NCI-H446 treated with DMSO at 0.1 percent for 48 hours (cell line): ENCODE measurements around the gene RFX8.
"Not testable (repeated sequence)": the region's sequence is repeated elsewhere in the genome, so short reads cannot be mapped to it uniquely, and the experiment has no call there.

Experiments
- DNase-seq: peaks from one replicate; lab custom pipeline; 2025; lab: John Stamatoyannopoulos, UW

The RFX8 gene

DNA sequence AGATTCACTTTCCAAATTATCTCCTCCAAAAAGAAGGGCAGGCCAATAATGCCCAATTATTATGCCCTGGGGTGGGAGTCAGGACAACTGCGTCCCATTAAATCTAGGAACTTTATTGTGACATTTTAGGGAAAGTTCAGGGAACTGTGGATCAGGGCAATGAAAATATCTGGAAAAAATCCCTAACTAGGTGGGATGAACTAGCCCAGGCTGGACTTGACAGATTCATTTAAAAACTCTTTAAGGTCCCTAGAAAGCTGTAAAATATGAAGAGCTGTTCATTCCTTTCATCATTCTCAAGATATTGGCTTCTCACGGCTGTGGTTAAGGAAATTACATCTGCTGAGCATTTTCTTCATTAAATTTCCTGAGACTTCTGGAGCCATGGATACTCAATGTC lies 95.8 kb downstream of the RFX8 start:
- DNase-seq: no peak

DNA sequence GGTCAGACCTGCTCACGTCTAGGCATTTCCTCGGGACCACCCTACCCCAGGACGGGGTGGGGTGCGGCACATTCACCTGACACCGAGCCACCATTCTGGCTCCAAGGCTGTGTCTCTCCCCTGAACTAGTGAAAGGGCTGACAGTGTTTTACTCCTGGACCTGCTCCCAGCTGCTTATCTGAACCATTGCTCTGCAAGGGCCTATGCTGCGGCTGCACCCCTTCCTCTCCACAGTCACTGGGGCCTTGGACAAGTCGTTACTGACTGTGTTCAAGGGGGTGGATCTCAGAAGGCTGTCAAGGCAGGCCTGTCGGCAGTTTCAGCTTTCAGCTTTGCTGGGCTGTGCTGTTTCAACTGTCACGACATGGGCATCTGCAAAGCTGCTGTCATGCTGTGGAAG lies 99.3 kb downstream of the RFX8 start:
- DNase-seq: no peak

DNA sequence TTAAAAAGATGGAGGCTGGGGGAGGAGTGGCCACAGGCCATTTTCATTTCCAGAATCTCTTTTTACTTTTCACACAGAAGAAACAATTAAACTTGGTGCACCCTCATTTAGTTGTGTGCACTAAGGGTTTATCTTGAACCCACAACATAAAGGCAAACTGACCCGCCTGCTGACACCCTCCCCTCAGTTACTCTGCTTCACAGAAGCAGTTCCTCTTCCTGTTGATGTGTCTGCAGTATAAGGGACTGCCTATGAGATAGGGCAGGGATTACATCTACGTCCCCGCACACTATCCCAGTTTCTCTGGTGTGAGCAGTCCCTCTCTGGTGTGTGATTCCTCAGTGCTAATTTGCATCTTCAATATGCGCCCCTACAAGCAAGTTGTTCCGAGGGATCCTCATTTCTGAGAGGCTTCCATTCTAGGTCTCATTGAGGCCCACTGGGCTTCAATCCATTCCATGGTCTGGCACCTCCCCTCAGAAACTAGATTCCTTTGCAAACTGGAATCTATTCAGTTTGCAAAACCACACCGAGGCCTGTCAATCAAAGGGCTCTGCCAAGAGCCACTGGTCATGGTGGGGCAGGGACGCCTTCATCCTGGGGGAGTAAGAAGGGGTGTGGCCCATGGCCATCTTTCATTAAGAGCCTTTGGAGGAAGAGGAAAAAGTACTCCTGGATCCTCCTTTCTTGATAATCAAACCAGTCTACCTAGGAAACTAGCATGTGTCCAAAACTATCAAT lies 99.9 kb downstream of the RFX8 start:
- no peak for DNase-seq

DNA sequence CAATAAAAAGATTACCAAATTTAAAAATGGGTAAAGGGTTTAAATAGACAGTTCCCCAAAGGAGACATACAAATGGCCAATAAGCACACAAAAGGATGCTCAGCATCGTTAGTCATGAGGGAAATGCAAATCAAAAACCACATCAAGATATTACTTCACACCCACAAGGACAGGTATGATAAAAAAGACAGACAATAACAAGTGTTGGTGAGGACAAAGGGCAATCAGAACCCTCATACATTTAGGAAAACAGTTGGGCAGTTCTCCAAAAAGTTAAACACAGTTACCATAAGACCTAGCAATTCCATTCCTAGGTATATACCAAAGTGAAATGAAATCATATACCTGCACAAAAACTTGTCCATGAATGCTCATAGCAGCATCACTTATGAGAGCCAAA lies 102.1 kb downstream of the RFX8 start:
- no peak for DNase-seq

DNA sequence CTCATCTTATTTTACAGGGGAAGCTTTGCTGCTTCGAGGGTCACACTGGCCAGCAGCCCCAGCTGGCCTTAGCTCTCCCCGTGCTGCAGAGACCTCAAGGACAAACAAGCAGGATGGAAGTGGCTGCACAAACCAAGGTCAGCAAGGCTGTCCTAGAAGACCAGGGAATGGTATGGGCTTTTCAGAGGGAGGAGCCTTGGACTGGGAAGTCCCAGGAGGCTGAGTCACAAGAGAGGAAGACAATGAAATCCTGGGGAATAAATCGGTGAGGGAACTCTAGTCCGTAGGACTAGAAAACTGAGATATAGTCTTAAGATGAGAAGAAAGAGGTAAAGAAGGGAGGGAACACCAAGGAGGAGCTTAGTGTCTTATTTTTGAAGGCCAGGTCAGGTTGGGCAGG lies 103.3 kb downstream of the RFX8 start:
- no peak for DNase-seq

DNA sequence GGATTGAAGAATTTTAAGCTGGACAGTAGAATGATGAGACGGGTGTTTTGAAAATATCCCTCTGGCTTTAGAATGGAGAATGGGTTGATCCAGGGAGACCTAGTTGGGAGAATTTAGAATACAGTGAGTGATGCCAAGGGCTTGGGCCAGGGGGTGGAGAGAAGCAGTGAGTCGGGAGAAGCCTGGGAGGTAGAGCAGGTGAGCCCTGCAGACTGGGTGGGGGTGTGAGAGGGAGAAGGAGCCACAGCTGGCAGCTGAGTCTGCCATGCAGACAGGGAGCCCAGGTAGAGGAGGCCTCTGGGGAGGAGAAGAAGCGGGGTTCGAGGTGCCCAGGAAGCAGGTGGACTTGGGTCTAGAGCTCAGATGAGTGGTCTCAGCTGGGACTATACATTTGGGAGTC lies 105.8 kb downstream of the RFX8 start:
- no peak for DNase-seq

DNA sequence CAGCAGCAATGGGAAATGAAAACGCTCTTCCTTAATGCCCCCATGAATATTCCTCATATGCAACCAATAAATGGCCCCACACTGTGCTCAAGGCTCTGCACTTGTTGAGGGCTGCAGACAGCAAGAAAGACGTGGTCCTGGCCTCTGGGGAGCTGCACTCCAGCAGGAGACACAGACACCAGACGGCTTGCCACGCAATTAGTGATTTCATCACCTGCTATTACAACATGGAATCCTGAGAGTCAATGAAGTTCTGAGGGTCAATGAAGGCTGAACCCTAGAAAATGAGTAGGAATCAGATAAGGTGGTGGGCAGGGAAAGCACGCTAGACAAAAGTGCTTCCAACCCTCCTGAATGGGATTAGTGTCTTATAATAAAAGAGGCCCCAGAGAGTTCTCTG lies 106.5 kb downstream of the RFX8 start:
- DNase-seq: no peak

DNA sequence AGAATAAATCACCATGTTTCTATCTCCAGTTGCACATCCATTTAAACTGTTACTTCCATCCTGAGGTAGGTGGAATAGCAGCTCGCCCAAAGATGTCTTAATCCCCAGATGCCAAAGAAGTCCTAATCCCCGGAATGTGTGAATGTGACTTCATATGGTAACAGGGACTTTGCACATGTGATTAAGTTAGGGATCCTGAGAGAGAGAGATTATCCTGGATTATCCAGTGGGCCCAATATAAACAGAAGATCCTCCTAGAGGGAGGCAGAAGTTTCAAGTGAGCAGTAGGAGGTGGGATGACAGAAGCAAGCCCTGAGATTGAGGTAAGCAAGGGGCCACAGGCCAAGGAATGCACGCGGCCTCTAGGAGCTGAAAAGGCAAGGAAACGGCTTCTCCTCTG lies 107.4 kb downstream of the RFX8 start:
- no peak for DNase-seq

DNA sequence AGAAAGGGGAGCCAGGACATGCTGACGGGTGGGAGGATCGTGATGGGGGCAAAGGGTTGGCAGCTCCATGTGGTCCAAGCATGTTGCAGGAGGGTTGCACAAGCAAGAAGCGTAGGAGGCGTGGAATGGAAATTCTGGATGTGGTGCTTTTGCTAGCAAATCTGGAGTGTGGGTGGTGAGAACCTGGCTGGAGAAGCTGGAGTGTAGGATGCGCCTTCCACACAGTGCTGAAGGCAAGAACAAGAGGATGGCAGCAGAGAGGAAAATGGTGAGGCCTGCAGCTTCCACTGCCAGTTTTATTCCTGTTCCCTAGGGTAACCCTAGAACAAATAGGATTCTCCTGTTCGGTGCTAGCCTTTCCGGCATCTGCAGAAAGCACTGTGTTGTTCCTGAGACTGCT lies 110.0 kb downstream of the RFX8 start:
- no peak for DNase-seq

DNA sequence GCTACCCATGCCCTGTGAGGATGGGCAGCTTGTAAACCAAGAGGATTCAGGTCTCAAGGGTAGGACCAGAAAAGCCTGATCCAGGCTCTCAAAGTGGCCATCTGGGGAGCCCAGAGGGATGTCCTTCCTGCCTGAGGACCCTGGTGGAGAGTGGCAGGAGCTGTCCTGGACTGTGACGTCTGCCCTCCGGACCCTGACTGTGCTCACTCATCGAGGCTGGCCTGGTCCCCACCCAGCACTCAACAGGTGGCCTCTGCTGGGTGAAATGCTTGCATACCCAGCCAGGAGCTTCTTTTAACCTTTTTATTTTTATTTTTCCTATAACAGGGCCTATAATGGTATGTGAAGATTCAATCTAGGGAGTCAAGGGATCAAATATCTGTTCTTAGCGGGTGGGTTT lies 112.1 kb downstream of the RFX8 start:
- no peak for DNase-seq

DNA sequence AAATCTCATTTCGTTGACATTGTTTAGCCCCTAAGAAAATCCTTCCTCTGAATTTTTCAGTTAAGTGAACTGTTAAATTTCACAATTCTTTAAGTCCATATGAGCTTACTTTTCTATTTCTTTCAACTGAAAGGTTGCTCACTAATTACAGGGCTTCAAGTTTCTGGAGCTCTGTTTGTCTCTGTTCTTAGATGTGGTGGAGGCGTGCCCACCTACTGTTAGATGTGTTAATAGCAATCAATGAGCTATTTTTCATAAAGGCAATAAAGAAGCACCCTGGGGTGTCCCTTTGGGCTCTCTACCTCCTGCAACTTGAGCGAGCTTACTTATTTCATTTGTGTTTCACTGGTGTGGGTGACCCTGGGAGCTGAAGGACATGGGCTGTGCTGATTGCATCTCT lies 112.6 kb downstream of the RFX8 start:
- DNase-seq: no peak

DNA sequence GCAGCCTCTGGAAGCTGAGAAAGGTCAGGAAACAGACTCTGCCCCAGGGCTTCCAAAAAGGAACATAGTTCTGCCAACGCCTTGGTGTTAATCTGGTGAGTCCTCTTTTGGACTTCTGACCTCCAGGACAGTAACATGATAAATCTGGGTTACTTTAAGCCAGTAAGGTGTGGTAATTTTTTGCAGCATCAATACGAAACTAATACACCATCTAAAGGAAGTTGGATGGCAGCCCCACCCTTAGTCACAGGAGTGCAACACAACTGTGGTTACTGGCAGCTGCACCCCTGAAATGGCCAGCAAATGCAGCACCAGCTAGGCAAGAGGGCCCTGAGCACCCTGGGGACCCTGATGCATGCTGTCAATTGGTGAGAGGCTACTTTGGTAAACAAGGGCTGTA lies 113.4 kb downstream of the RFX8 start:
- no peak for DNase-seq

DNA sequence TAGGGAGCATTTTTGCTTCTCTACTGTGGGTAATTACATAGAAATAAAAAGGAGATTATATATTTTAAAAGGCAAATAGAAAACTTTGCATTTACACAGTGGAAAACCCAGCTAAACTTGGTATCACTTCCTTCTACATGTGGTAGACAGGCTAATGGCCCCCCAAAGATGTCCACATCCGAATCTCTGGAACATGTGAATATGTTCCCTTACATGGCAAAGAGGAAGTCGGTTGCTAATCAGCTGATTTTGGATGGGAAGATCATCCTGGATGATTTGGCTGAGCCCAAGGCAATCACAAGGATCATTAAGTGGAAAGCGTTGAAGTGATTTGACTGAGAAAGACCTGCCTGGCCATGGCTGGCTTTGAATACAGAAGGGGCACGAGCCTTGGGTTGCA lies 113.8 kb downstream of the RFX8 start:
- no peak for DNase-seq

DNA sequence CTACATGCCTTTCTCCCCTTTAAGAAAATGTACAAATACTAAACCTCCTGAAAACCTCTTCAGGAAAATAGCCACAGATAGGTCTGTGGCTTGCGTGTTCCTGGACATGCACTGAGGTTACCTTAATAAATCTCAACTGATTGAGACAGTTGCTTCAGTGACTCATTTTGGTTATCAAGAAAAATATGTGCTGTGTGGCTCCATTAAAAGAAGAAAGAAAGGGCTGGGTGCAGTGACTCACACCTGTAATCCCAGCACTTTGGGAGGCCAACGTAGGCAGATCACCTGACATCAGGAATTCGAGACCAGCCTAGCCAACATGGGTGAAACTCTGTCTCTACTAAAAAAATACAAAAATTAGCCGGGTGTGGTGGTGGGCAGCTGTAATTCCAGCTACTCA lies 114.7 kb downstream of the RFX8 start:
- DNase-seq: no peak

DNA sequence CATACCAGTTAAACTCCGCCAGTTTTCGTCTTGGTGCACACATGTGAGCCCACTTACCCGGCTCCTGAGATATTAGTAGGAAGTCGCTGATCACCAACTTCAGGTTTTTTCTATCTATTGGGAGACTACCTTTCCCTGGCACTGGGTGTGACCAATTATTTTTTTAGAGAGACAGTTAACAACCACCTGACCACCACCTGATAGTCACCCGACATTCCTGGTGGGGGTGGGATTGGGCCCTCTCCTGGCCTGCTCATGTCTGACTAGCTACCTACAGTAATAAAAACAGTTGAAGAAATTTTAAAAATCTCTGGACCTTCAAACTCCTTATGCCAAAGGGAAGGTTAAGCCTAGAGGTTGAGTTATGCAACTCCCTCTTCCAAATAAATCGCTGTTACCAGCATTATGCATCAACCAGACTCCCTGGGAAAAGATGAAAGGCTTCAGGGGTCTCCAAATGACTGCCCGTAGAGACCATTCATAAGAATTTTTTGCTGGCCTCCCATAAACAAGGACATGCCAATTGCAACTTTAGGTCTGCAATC lies 115.4 kb downstream of the RFX8 start:
- DNase-seq: no peak

DNA sequence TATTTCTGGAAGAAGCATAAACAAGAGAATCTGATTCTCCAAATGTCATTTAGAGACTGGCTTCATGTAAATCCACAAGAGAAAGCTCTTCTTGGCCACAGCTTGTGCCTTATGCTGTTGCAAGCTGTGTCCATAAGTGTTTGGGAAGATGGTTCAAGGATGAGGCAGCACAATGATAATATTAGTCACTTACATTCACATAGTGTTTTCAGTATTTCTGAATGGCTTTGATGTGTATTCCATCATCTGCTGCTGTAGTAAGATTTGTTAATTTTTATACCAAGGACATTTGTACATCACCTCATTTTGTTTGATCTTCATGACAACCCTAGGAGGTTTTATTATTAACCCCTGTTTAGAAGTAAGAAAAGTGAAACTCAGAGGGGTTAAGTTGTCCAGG lies 117.5 kb downstream of the RFX8 start:
- DNase-seq: no peak

DNA sequence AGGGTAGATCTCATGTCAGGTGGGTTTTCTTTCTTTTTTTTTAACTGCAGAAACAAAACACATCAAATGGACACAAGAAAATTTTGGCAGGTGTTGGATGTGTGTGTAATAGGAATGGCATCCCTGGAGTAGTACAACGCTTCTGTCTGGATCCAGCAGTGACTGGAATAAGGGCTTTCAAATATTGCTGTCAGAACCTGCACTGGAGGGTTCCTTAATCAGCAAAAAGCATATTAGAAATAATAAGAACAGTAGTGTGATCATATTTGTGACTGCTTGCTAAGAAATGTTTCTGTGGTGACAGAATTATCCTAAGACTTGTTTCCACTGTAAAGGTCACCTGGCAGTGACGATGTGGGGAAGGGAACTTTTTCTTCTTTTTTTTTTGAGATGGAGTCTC lies 118.4 kb downstream of the RFX8 start:
- DNase-seq: no peak

DNA sequence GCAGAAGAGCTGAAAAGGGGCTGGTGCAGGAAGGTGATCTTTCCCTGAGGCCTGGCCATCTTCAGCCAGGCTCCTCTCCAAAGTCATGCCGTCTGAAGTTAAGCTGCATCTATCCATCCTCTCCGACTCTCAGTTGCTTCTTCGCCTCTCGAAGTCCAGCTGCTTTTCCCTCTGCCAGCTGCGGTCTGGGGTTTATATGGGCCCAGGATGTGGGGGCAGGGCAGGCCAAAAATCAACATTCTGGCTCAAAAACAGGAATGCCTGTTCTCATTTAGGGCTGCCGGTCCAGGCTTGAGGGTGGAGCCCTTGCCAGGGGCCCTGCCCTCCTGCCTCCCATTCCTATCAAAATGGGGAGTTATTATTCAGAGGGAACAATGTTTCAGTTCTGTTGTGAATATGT lies 118.9 kb downstream of the RFX8 start:
- DNase-seq: no peak

DNA sequence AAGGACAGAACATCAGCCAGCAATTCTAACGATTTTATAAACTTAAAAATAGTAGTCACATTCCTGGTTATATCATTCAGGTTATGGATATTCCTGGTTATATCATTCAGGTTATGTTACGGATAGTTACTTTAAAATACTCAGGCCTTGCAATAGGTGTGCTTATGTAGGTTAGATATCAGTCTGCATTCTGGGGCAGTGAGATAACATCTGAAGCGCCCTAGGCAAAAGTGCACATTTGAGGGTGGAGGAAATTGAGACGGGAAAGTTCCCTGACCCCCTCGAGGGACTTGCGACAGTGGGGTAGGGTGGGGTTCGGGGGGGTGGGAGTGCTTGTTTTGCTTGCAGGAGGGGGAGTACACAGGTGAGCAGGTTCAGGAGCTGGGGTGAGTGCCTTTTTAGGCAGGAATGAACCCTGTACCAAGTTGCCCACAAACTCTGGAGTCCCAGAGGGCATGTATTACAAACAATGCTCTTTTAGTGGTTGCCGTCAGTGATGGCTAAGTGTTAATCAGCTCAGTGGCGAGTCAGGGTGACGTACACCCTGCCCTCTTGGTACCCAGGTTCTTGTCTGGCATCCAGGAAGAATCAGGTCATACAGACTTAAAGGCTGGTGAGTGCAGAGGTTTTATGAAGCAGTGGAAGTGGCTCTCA lies 119.4 kb downstream of the RFX8 start:
- no peak for DNase-seq

DNA sequence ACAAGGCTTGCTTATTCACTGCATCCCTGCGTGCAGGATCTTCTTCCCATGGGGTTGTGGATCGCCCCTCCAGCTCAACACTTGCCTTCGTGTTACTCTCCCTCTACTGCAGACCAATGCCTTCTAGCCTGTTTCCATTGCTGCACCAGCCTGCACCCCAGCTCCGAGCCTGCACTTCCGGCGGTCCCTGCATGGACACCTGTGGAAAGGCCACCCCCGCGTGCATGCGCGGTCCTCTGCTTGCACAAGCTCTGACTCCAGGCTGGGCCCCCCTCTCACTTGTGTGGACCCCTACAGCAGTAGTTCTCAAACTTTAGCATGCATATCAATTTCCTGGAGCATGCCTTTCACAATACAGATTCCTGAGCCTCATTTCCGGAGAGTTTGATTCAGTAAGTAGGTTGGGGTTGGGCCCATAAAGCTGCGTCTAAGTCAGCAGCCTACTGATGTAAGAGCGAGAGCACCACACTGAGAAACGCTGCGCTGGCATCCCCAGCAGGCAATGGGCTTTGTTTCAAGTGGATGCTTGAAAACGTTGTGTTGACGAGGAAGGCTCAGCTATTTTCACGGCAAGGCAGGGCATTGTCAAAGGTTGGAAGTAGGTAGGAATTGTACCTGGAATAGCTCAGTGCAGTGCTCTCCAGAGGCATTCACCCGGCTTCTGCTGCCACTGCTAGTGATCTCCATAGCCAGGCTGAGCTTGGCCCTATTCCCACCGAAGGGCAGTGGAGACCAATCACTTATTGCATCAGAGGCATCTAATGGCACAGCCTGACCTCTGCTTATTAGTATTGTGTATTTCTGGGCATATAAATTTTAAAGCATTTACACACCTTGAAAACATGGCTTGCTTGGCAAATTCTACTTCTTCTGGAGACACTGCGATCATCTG lies 120.2 kb downstream of the RFX8 start:
- no peak for DNase-seq

DNA sequence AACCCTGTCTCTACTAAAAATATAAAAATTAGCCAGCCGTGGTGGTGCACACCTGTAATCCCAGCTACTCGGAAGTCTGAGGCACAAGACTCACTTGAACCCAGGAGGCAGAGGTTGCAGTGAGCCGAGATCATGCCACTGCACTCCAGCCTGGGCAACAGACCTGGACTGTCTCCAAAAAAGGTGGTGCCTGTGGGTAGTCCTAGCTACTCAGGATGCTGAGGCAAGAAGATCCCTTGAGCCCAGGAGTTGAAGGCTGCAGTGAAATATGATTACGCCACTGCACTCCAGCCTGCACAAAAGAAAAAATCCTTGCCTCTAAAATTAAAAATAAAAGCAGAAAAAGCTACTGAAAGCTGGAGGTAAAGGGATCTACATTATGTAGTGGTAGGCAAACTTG lies 122.3 kb downstream of the RFX8 start:
- not testable (repeated sequence) for DNase-seq

DNA sequence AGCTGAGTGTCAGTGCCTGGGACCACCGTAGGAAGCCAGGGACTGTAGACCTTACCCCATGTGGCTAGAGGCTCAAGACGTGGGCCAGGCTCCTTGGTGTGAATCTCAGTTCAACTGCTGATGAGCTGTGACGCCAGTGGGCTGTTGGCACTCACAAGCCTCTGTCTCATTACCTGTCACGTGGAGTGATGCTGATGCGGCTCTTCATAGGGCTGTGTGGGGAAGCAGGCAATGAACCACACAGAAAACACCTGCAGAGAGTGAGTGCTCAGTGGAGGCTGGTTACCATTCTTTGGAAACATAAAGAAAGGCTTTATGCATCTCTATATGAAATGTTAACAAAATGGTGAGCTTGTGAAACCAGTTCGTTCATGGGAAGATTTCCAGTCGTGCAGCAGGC lies 123.7 kb downstream of the RFX8 start:
- no peak for DNase-seq
